ENCODE results near the gene DDOST.
"Not testable (repeated sequence)": the region's sequence is repeated elsewhere in the genome, so short reads cannot be mapped to it uniquely, and the experiment has no call there.

DDOST gene

GRCh38 chr1:20619999-20620398 lies 41.2 kb downstream of the DDOST start:
- no peak for DNase-seq

DNA sequence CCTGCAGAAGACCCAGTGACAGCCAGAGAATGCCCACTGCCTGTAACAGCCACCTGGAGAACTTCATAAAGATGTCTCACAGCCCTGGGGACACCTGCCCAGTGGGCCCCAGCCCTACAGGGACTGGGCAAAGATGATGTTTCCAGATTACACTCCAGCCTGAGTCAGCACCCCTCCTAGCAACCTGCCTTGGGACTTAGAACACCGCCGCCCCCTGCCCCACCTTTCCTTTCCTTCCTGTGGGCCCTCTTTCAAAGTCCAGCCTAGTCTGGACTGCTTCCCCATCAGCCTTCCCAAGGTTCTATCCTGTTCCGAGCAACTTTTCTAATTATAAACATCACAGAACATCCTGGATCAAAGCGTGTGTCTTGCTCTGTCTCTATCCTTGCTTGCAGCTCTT lies 42.6 kb downstream of the DDOST start:
- DNase-seq = no peak

GRCh38 chr1:20616847-20617487 lies 44.2 kb downstream of the DDOST start:
- no peak for DNase-seq

DNA sequence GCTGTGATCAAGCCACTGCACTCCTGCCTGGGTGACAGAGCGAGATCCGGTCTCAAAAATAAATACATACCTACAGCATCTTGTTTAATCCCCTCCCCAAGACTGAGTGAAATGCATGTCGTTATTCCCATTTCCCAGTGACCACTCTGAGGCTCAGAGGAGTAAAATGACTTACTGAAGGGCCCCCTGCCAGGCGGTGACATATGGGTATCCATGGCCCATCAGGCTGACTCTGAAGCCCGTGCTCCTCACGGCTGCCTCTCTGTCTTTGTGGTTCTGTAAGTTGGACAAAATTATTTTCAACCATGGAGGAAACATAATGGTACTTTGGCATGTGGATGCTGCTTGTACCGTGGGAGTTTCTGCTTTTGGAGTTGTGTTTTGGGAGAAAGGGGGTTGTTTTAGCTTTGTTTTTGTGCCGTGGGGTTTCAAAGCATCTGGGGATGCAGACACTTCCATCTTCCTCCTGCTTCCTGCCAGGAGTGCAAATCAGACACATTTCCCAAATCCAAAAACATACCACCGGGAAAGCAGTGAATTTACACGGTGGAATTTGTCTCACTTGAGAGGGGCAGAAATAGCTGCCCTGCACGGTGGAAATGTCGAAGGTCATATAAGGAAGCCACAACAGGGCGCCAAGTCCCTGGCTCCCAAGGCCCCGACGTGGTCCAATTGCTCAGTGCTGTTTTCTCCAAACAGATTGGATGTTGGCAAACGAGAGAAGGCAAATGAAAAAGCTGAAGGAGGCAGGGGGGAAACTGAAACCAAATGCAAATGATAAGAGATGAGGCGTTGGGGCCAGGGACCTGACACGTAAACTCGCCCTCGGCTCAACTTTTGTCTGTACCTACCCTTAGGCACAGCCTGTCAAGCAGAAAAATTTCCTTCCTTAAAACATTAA lies 45.0 kb downstream of the DDOST start:
- no peak for DNase-seq

DNA sequence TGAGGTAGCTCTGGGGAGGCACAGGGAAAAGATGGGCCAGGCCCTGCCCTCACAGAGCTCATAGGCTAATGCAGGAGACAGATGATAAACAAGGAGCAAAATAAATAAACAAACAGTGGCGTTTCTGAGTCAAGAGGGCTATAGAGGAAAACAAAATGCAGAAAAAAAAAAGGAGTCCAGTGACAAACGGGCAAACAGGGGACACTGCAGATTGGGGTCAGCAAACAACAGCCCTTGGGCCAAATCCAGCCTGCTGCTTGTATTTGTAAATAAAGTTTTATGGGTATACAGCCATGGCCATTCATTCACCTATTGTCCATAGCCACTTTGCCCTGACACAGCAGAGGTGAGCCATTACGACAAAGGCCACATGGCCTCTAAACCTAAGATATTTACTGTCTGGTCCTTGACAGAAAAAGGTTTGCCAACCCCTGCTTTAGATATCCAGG lies 47.0 kb downstream of the DDOST start:
- no peak for DNase-seq

DNA sequence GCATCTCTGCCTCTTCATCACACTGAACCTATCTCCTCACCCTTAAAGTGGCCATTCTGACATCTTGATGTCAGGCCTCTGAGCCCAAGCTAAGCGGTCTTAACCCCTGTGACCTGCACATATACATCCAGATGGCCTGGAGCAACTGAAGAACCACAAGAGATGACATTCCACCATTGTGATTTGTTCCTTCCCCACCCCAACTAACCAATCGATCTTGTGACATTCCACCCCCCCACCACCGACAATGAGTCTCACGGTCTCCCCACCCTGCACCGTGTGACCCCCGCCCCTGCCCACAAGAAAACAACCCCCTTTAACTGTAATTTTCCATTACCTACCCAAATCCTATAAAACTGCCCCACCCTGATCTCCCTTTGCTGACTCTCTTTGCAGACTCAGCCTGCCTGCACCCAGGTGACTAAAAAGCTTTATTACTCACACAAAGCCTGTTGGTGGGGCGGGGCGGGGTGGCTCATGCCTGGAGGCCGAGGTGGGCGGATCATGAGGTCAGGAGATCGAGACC lies 48.9 kb downstream of the DDOST start:
- DNase-seq = no peak

- DNase-seq = no peak
Observed at GRCh38 chr1:20611652-20612051, 49.5 kb downstream of the DDOST start.

- DNase-seq = no peak
Observed at GRCh38 chr1:20610970-20611369, 50.2 kb downstream of the DDOST start.

DNA sequence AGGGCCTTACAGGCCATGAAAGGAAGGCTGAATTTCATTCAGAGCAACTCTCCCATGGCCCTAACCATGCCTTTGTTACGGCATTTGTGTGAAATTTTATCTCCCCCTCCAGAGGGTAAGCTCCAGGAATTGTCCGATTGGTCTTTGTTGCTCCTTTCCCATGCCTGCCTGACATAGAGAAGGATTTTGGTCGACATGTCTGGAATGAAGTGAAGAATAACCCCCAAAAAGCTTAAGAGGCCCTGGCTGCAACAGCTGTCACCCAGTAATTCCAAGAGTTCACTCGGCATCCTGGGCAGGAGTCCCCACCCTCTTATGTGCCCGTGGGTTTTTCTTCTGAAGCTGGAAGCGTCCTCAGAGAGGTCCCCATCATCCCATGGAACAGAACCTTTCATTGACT lies 51.6 kb downstream of the DDOST start:
- no peak for DNase-seq

GRCh38 chr1:20606801-20607570 lies 54.2 kb downstream of the DDOST start:
- DNase-seq = not testable (repeated sequence)

DNA sequence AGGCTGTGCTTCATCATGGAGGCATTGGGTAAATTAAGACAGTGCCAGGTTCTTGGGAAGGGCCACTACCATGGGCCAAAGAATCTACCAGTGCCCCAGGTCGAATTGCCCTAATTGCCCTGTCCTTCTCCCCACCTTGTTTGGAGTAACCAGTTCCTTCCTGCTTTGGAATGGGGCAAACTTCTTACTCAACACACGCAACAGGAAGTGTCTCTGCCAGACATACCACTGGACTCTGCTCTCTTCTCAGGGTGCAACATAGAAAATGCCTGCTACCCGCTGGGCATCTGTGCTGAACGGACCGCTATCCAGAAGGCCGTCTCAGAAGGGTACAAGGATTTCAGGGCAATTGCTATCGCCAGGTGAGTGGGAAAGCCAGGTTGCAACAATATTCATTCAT lies 56.5 kb downstream of the DDOST start:
- no peak for DNase-seq

GRCh38 chr1:20603504-20604464 lies 57.4 kb downstream of the DDOST start:
- no peak for DNase-seq

DNA sequence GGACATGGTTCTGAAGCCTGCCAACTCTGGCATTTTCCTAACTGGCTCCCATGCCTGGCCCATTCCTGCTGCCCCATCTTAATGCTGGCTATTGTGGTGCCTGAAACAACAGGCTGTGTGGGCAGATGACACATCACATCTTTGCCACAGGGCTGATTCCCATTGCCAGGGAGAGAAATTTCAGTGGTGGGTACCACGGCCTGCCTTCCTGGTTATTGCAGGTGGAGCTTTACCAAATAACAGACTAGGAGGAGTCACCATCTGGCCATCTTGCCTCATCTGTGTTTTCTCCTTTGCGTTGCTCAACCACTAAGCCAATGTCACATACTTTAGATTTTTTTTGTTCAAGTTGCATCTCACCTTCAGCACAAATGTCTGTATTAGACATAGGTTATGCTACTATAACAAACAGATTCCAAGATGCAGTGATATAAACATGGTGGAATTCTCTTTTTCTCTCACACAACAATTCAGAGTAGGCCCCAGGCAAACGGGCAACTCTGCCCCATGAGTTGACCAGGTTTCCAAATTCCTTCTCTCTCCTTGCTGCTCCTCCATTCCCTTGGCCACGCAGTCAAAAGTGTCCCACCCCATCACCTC lies 58.2 kb downstream of the DDOST start:
- DNase-seq = no peak
